OCI-LY3 (cell line): Measurements from ENCODE around the gene HSPA9.

Source experiments
- CTCF ChIP-seq: fragments of 200-600, 300-600 bp; sonication (generic); IDR thresholded peaks from 2 replicates; pipeline ENCODE4 v1.5.1; 2014; ENCODE audit warnings: antibody characterized with exemption, low read length, low read depth
- EZH2phosphoT487 ChIP-seq: fragments of 200-600 bp; shearing (Covaris generic); IDR thresholded peaks from 2 replicates; pipeline ENCODE4 v1.6.1; 2018; ENCODE audit warnings: antibody characterized with exemption, mixed run types, low read depth

DNA sequence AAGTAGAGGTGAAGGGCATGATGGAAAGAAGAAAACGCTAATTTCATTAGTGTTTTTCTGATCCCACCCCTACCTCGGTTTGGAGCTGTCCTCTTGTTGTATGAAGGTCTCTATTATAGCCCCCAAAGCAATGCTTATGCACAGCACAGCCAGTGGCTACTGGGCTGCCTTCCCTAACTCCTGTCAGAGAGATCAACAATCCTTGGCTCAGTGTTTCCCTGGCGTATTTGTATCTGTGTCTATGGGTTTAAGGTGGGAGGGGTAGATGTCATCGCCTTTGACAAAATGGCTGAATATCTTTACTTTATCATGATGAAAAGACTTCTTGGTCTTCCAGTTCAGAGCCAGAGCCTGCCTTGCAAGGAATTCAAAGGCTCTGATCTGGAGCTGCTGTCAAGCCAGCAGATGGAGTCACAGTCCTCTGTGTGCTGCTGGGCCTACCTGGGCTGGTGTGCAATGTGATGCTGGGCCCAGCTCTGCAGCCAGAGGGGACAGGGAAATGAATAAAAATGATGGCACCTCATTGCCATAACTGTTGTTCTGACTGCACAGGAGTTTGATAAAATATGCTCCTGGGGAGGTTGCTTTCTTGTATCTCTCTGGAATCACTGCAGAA, 20.1 kb upstream of the HSPA9 start:
- TF ChIP-seq CTCF = peak; percentile 46
- no peak for TF ChIP-seq EZH2phosphoT487
